SJCRH30 (cell line): Measurements from ENCODE around the gene RAPGEF5. TPM values are rescaled to one million over a fixed set of nuclear protein-coding genes. Genes with fewer than 3 reads are reported as not detected.

ENCODE experiments used
- DNase-seq, 2 experiments: peaks; one replicate each; pipeline ENCODE4 v3.0.0-alpha.2; 2015 to 2020
- H3K27ac ChIP-seq: fragments of 250-450 bp; sonication (Bioruptor Pico); 2 replicates; pipeline ENCODE4 v1.5.1; 2020; ENCODE audit warnings: mild to moderate bottlenecking, moderate library complexity
- H3K27me3 ChIP-seq: fragments of 250-450 bp; sonication (Bioruptor Pico); 2 replicates; pipeline ENCODE4 v1.5.1; 2020; ENCODE audit warnings: mild to moderate bottlenecking, moderate library complexity
- H3K36me3 ChIP-seq: fragments of 250-450 bp; sonication (Bioruptor Pico); 2 replicates; pipeline ENCODE4 v1.5.1; 2020; ENCODE audit warnings: mild to moderate bottlenecking, moderate library complexity
- H3K4me1 ChIP-seq: fragments of 250-450 bp; sonication (Bioruptor Pico); 2 replicates; pipeline ENCODE4 v1.5.1; 2020; ENCODE audit warnings: mild to moderate bottlenecking, moderate library complexity
- H3K4me3 ChIP-seq: fragments of 250-450 bp; sonication (Bioruptor Pico); 2 replicates; pipeline ENCODE4 v1.5.1; 2020; ENCODE audit warnings: mild to moderate bottlenecking, moderate library complexity
- H3K9me3 ChIP-seq: fragments of 250-450 bp; sonication (Bioruptor Pico); replicated peaks from 2 replicates; pipeline ENCODE4 v1.5.1; 2020; ENCODE audit warnings: mild to moderate bottlenecking, moderate library complexity
- total RNA-seq: library from RNA; depleted of rRNA; stranded (reverse); fragments of >200 nt; shearing (Covaris generic); gene quantifications from 2 replicates; pipeline ENCODE4 v1.2.3, GENCODE V29; 2014

RAPGEF5 gene
- total RNA-seq, 1 experiment from 2014 or later: 0.14 TPM

DNA sequence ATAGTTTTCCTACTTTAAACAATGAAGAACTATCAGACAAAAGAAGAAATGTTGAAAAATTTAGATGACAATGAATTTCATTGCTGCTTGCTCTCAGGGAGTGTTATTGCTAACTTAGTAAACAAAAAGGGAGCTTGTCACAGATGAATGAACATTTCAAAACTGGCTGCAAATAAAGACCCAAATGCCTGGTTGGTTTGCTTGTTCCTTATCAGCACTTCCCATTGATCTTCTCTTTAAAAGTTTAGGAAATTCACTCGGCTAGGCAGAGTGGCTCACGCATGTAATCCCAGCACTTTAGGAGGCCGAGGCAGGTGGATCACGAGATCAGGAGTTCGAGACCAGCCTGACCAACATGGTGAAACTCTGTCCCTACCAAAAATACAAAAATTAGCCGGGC, 167.2 kb downstream of the RAPGEF5 start:
- no peak overlapping the region for H3K4me3 ChIP-seq
- H3K27ac ChIP-seq: no peak overlapping the region
- H3K27me3 ChIP-seq: peaks cover 7% of the 10 kb centered on the region; the same call in 1 of the 2 replicates
- no peak for DNase-seq
- H3K36me3 ChIP-seq: no peaks in the 10 kb centered on the region
- no peaks in the 10 kb centered on the region for H3K9me3 ChIP-seq
- no peaks in the 10 kb centered on the region for H3K4me1 ChIP-seq

DNA sequence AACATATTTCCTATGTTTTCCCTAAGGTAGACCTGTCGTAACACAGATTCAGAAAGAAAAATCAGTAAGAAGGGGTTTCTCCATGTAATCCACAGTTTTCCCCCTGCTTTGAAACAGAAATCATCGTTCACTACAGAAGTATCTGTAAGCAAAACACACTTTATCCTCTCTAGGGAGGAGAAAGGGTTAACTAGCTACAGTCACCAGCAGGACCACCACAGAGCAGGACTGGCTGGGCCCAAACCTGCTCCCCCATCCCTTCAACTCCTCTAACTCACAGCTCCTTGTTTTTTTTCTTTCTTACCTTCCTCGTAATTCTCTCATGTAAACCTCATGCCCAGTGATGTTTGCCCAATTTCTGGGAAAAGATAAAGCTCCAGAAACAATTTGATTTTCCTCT, 167.7 kb downstream of the RAPGEF5 start:
- no peaks in the 10 kb centered on the region for H3K9me3 ChIP-seq
- no peak overlapping the region for H3K27ac ChIP-seq
- DNase-seq: no peak
- peaks cover 7% of the 10 kb centered on the region; the same call in 1 of the 2 replicates for H3K27me3 ChIP-seq
- no peaks in the 10 kb centered on the region for H3K4me1 ChIP-seq
- H3K4me3 ChIP-seq: no peak overlapping the region
- no peaks in the 10 kb centered on the region for H3K36me3 ChIP-seq

DNA sequence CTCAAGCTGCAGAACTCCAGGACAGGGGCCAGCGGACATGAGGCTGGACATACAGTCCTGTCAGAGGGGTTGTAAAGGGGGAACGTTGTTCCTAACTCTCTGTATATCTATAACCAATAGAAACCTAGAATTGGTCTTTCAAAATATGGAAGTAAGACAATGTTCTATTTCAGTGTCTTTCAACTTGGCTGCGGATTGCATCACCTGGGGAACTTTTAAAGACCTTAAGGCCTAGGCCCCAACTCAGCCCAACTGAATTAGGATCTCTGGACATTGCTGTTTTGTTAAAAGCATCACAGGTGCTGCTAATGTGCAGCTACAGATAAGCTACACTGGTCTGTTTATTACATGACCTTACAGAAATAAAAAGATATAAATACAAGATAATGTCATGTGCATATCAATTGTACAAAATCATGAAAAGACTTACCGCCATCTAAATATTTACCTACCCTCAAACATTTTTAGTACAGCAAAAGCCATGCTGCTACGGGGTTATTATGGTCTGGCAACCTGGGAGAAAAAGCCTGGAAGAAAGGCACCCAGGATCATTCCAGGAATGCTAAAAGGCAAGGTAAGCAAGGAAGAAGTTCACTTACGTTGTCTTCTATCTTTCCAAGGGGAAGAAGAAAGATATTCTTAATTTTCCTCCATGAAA, 169.1 kb downstream of the RAPGEF5 start:
- Histone ChIP-seq H3K4me3 (no peak overlapping the region), H3K27me3 (peaks cover 4% of the 10 kb centered on the region; the same call in 1 of the 2 replicates), H3K9me3 (no peaks in the 10 kb centered on the region), H3K27ac (no peak overlapping the region), H3K36me3 (no peaks in the 10 kb centered on the region), H3K4me1 (no peaks in the 10 kb centered on the region)
- DNase-seq: no peak

- no peaks in the 10 kb centered on the region for H3K36me3 ChIP-seq
- H3K4me3 ChIP-seq: no peak overlapping the region
- H3K4me1 ChIP-seq: no peaks in the 10 kb centered on the region
- H3K9me3 ChIP-seq: no peaks in the 10 kb centered on the region
- DNase-seq: no peak
- no peak overlapping the region for H3K27ac ChIP-seq
- no peaks in the 10 kb centered on the region for H3K27me3 ChIP-seq
These were observed 171.4 kb downstream of the RAPGEF5 start for GRCh38 chr7:22185559-22185958.

- Histone ChIP-seq H3K4me3 (no peak overlapping the region), H3K4me1 (peaks cover 2% of the 10 kb centered on the region; the same call in 1 of the 2 replicates), H3K36me3 (no peaks in the 10 kb centered on the region), H3K9me3 (peaks cover 5% of the 10 kb centered on the region), H3K27me3 (no peaks in the 10 kb centered on the region), H3K27ac (no peak overlapping the region)
- DNase-seq: no peak
These were observed 172.3 kb downstream of the RAPGEF5 start for GRCh38 chr7:22184549-22185199.

- H3K27ac ChIP-seq: no peak overlapping the region
- peaks cover 6% of the 10 kb centered on the region for H3K9me3 ChIP-seq
- no peak for DNase-seq
- no peak overlapping the region for H3K4me3 ChIP-seq
- H3K4me1 ChIP-seq: peaks cover 11% of the 10 kb centered on the region
- no peaks in the 10 kb centered on the region for H3K27me3 ChIP-seq
- no peaks in the 10 kb centered on the region for H3K36me3 ChIP-seq
These were observed 173.3 kb downstream of the RAPGEF5 start for GRCh38 chr7:22183522-22184280.

DNA sequence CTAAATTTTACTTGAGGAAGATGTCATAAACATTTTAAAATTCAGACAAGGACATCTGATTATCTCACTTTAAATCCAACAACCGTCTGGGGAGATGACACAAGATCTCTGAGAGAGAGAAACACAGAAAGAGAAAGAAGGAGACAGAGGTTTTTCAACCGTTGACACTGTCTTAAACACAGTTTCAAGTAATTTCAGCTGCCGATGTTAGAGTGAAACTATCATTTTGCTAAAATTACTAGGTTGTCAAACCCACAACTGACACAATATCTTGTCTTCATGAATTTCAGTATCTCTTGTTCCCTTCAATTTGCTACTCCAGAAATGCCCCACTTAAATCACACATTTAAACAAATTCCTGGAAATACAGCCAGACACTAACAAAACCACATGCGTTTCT, 174.8 kb downstream of the RAPGEF5 start:
- H3K27me3 ChIP-seq: no peaks in the 10 kb centered on the region
- H3K36me3 ChIP-seq: no peaks in the 10 kb centered on the region
- no peak overlapping the region for H3K4me3 ChIP-seq
- DNase-seq: no peak
- H3K27ac ChIP-seq: no peak overlapping the region
- H3K4me1 ChIP-seq: peaks cover 11% of the 10 kb centered on the region
- H3K9me3 ChIP-seq: peaks cover 6% of the 10 kb centered on the region

DNA sequence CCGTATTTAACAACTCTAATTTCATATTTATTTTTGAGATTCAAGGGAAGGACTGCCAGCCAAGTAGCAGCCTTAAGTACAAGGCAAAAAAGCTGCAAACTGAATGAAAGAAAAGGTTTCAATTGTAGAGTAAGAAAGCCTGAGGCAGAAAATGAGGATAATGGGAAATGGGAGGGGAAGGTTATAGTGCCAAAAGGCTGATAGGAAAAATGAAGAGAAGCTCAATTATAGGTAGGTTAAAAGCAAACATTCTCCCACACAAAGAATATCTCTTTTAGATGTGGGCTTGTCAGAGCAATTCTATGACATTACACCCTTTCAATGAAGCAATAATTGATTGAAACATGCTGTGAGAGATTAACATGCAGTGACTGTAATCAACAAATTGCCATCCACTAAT, 175.3 kb downstream of the RAPGEF5 start:
- Histone ChIP-seq H3K27ac (no peak overlapping the region), H3K27me3 (no peaks in the 10 kb centered on the region), H3K9me3 (peaks cover 6% of the 10 kb centered on the region), H3K4me1 (peaks cover 11% of the 10 kb centered on the region), H3K4me3 (no peak overlapping the region), H3K36me3 (no peaks in the 10 kb centered on the region)
- DNase-seq: no peak

- peak; percentile 11 to 54 for DNase-seq
- no peak overlapping the region for H3K27ac ChIP-seq
- peaks cover 6% of the 10 kb centered on the region for H3K9me3 ChIP-seq
- peaks cover 11% of the 10 kb centered on the region for H3K4me1 ChIP-seq
- no peaks in the 10 kb centered on the region for H3K27me3 ChIP-seq
- H3K36me3 ChIP-seq: no peaks in the 10 kb centered on the region
- H3K4me3 ChIP-seq: no peak overlapping the region
These were observed 177.5 kb downstream of the RAPGEF5 start for GRCh38 chr7:22179442-22179879.

DNA sequence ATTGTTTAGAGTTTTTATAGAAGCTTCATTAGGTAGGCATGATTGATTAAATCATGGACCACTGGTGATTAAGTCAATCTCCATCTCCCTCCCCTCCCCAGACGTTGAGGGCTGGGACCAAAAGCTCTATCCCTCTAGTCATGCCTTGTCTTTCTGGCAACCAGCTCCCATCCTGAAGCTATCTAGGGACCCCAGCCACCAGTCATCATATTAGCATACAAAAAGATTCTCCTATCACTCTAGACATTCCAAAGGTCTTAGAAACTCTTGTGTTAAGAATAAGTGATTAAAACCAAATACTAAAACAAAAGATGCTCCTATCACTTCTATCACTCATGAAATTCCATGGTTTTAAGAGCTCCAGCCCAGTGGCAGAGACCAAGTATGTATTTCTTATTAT, 178.2 kb downstream of the RAPGEF5 start:
- no peak for DNase-seq
- Histone ChIP-seq H3K4me3 (no peak overlapping the region), H3K27ac (no peak overlapping the region), H3K27me3 (no peaks in the 10 kb centered on the region; the same call in 1 of the 2 replicates), H3K36me3 (no peaks in the 10 kb centered on the region), H3K9me3 (peaks cover 6% of the 10 kb centered on the region), H3K4me1 (peaks cover 11% of the 10 kb centered on the region)

- DNase-seq: no peak
- H3K27me3 ChIP-seq: no peaks in the 10 kb centered on the region; the same call in 1 of the 2 replicates
- H3K9me3 ChIP-seq: peaks cover 6% of the 10 kb centered on the region
- H3K4me1 ChIP-seq: peaks cover 11% of the 10 kb centered on the region
- no peaks in the 10 kb centered on the region for H3K36me3 ChIP-seq
- H3K4me3 ChIP-seq: no peak overlapping the region
- no peak overlapping the region for H3K27ac ChIP-seq
These were observed 180.1 kb downstream of the RAPGEF5 start for GRCh38 chr7:22176791-22177412.

- peaks cover under 1% of the 10 kb centered on the region; the same call in 1 of the 2 replicates for H3K9me3 ChIP-seq
- H3K4me3 ChIP-seq: no peak overlapping the region
- no peaks in the 10 kb centered on the region for H3K36me3 ChIP-seq
- H3K27me3 ChIP-seq: no peaks in the 10 kb centered on the region; the same call in 1 of the 2 replicates
- DNase-seq: no peak
- no peak overlapping the region for H3K27ac ChIP-seq
- peaks cover 8% of the 10 kb centered on the region for H3K4me1 ChIP-seq
These were observed 182.4 kb downstream of the RAPGEF5 start for GRCh38 chr7:22174574-22174953.

GRCh38 chr7:22173685-22174573, 183.0 kb downstream of the RAPGEF5 start:
- no peak overlapping the region for H3K4me3 ChIP-seq
- peaks cover 3% of the 10 kb centered on the region; the same call in 1 of the 2 replicates for H3K27me3 ChIP-seq
- no peak overlapping the region for H3K27ac ChIP-seq
- no peaks in the 10 kb centered on the region for H3K36me3 ChIP-seq
- DNase-seq: no peak
- H3K4me1 ChIP-seq: peaks cover 2% of the 10 kb centered on the region
- no peaks in the 10 kb centered on the region for H3K9me3 ChIP-seq

DNA sequence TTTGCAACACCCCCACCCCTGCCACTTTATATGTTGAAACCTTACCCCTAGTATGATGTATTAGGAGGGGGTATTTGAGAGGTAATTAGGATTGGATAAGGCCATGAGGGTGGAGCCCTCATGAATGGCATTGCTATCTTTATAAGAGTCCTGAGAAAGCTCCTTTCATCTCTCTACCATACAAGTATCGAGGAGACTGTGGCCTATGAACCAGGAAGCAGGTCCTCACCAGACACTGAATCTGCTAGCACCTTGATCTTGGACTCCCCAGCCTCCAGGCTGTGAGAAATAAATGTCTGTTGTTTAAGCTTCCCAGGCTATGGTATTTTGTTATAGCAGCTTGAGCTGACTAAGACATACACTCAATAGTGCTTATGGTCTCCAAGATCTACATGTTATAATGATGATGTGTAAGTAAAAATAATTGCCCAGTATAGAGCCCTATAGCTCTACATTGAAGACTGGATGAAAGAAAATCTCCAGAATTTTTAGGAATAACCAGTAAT, 188.8 kb downstream of the RAPGEF5 start:
- peaks cover 8% of the 10 kb centered on the region; the same call in 1 of the 2 replicates for H3K4me1 ChIP-seq
- no peaks in the 10 kb centered on the region for H3K9me3 ChIP-seq
- peaks cover 4% of the 10 kb centered on the region; the same call in 1 of the 2 replicates for H3K27me3 ChIP-seq
- DNase-seq: no peak
- H3K27ac ChIP-seq: no peak overlapping the region
- no peaks in the 10 kb centered on the region for H3K36me3 ChIP-seq
- H3K4me3 ChIP-seq: no peak overlapping the region
